IMR-90 (cell line): ENCODE results near the gene SNRPD3. TPM values are rescaled to one million over a fixed set of nuclear protein-coding genes. Genes with fewer than 3 reads are reported as not detected.

Source experiments
- ATAC-seq: fragments of 200-7000 bp; cut with Tn5 transposase; 2 replicates; pipeline ENCODE4 v1.9.1; 2020; ENCODE audit warnings: low read depth, mild to moderate bottlenecking, moderate library complexity
- BruUV-seq: library from RNA; stranded (reverse); fragments of 400-500 nt; replicated peaks from 2 replicates; lab custom pipeline; 2021; lab: Mats Ljungman, UMichigan
- CTCF ChIA-PET: fragments of 300-600 bp; formaldehyde crosslinking; extraction: SDS; loops from one replicate; lab custom pipeline; 2021; ENCODE audit warnings: antibody characterized with exemption; lab: Yijun Ruan, JAX
- POLR2A ChIA-PET: fragments of 300-600 bp; sonication (Branson Sonifier 250); formaldehyde crosslinking; loops from one replicate; lab custom pipeline; 2022; ENCODE audit warnings: antibody characterized with exemption; ENCODE audit not compliant: unreplicated experiment; lab: Charles Lee
- DNase-seq: peaks from one replicate; pipeline ENCODE4 v3.0.0; 2013
- H2AFZ ChIP-seq: replicated peaks from 2 replicates; pipeline ENCODE3; 2013; ENCODE audit warnings: low read length, mild to moderate bottlenecking; ENCODE audit not compliant: poor library complexity
- H2AK5ac ChIP-seq: 2 replicates; pipeline ENCODE4 v1.6.1; 2013; ENCODE audit warnings: low read depth, low read length, inconsistent platforms
- H2AK9ac ChIP-seq: replicated peaks from 2 replicates; pipeline ENCODE3; 2013; ENCODE audit warnings: mild to moderate bottlenecking, low read depth, low read length, moderate library complexity; ENCODE audit not compliant: poor library complexity
- H2BK120ac ChIP-seq: 2 replicates; pipeline ENCODE4 v1.6.1; 2013; ENCODE audit warnings: low read depth, low read length, inconsistent platforms
- H2BK15ac ChIP-seq: 3 replicates; pipeline ENCODE4 v1.6.1; 2013; ENCODE audit warnings: low read depth, low read length, inconsistent platforms
- H2BK20ac ChIP-seq: 2 replicates; pipeline ENCODE4 v1.6.1; 2013; ENCODE audit warnings: low read depth, mild to moderate bottlenecking, inconsistent platforms, low read length, moderate library complexity
- H2BK5ac ChIP-seq: 2 replicates; pipeline ENCODE4 v1.6.1; 2013; ENCODE audit warnings: mild to moderate bottlenecking, low read depth, low read length, inconsistent platforms; ENCODE audit not compliant: poor library complexity, severe bottlenecking
- H3K14ac ChIP-seq: replicated peaks from 2 replicates; pipeline ENCODE4 v1.6.1; 2013; ENCODE audit warnings: low read depth, low read length, inconsistent platforms
- H3K18ac ChIP-seq: 2 replicates; pipeline ENCODE4 v1.6.1; 2013; ENCODE audit warnings: low read depth, low read length, control low read depth
- H3K23ac ChIP-seq: 2 replicates; pipeline ENCODE4 v1.6.1; 2013; ENCODE audit warnings: low read depth, low read length, inconsistent platforms
- H3K27ac ChIP-seq: 2 replicates; pipeline ENCODE4 v1.5.1; 2013; ENCODE audit warnings: mild to moderate bottlenecking, control low read depth, low read length; ENCODE audit not compliant: insufficient read depth
- H3K27me3 ChIP-seq: 2 replicates; pipeline ENCODE4 v1.6.1; 2013; ENCODE audit warnings: low read length; ENCODE audit not compliant: control insufficient read depth, insufficient read depth
- H3K36me3 ChIP-seq: 2 replicates; pipeline ENCODE4 v1.6.1; 2013; ENCODE audit warnings: low read length, mixed read lengths; ENCODE audit not compliant: control insufficient read depth, insufficient read depth
- H3K4ac ChIP-seq: 2 replicates; pipeline ENCODE4 v1.6.1; 2013; ENCODE audit warnings: low read depth, low read length, inconsistent platforms
- H3K4me1 ChIP-seq: 2 replicates; pipeline ENCODE4 v1.6.1; 2013; ENCODE audit warnings: low read length, mixed read lengths; ENCODE audit not compliant: control insufficient read depth, insufficient read depth
- H3K4me2 ChIP-seq: 2 replicates; pipeline ENCODE4 v1.6.1; 2013; ENCODE audit warnings: low read depth, mild to moderate bottlenecking, control low read depth, low read length, moderate library complexity
- H3K4me3 ChIP-seq: 2 replicates; pipeline ENCODE4 v1.5.1; 2013; ENCODE audit warnings: low read depth, mild to moderate bottlenecking, control low read depth, low read length, moderate library complexity; ENCODE audit not compliant: insufficient read depth
- H3K56ac ChIP-seq: 2 replicates; pipeline ENCODE4 v1.6.1; 2013; ENCODE audit warnings: low read length, inconsistent platforms; ENCODE audit not compliant: insufficient read depth; ENCODE audit errors: extremely low read depth
- H3K79me1 ChIP-seq, 2 experiments: 2 replicates each; pipeline ENCODE4 v1.6.1; 2013; ENCODE audit warnings: low read length in 2 of 2, inconsistent platforms in 1 of 2, low read depth in 1 of 2
- H3K9ac ChIP-seq: 2 replicates; pipeline ENCODE4 v1.6.1; 2013; ENCODE audit warnings: low read depth, low read length, control low read depth
- H3K9me1 ChIP-seq: 2 replicates; pipeline ENCODE4 v1.6.1; 2013; ENCODE audit warnings: low read length, inconsistent platforms; ENCODE audit not compliant: insufficient read depth
- H3K9me3 ChIP-seq: 2 replicates; pipeline ENCODE4 v1.6.1; 2013; ENCODE audit warnings: low read length; ENCODE audit not compliant: control insufficient read depth, insufficient read depth
- H4K20me1 ChIP-seq: 2 replicates; pipeline ENCODE4 v1.6.1; 2013; ENCODE audit warnings: low read length, inconsistent platforms; ENCODE audit not compliant: insufficient read depth
- H4K5ac ChIP-seq: 2 replicates; pipeline ENCODE4 v1.6.1; 2013; ENCODE audit warnings: mild to moderate bottlenecking, low read depth, low read length, control low read depth
- H4K8ac ChIP-seq, 2 experiments: 2 replicates each; pipeline ENCODE4 v1.6.1; 2013; ENCODE audit warnings: low read depth in 2 of 2, low read length in 2 of 2, control low read depth in 1 of 2, inconsistent platforms in 1 of 2
- H4K91ac ChIP-seq: 2 replicates; pipeline ENCODE4 v1.6.1; 2013; ENCODE audit warnings: low read depth, low read length, inconsistent platforms; ENCODE audit not compliant: insufficient read depth
- BHLHE40 ChIP-seq: fragments of 150-350 bp; IDR thresholded peaks from 2 replicates; pipeline ENCODE4 v1.6.1; 2016; ENCODE audit warnings: mild to moderate bottlenecking, low read depth, low read length
- CEBPB ChIP-seq: IDR thresholded peaks from 2 replicates; pipeline ENCODE4 v1.6.1; 2012; ENCODE audit warnings: low read depth, low read length, improper control_type of control experiment
- CHD1 ChIP-seq: IDR thresholded peaks from 2 replicates; pipeline ENCODE4 v1.6.1; 2012; ENCODE audit warnings: low read depth, low read length, improper control_type of control experiment
- CTCF ChIP-seq: conservative IDR thresholded peaks from 2 replicates; pipeline ENCODE4 v1.5.1; 2012; ENCODE audit warnings: mild to moderate bottlenecking, low read depth, low read length, improper control_type of control experiment
- ELK1 ChIP-seq: fragments of 150-350 bp; IDR thresholded peaks from 2 replicates; pipeline ENCODE4 v1.6.1; 2016; ENCODE audit warnings: low read depth, mild to moderate bottlenecking, low read length, moderate library complexity, borderline replicate concordance
- FOS ChIP-seq: fragments of 150-350 bp; IDR thresholded peaks from 2 replicates; pipeline ENCODE4 v1.6.1; 2016; ENCODE audit warnings: low read depth, low read length
- MAFK ChIP-seq: IDR thresholded peaks from 2 replicates; pipeline ENCODE4 v1.6.1; 2012; ENCODE audit warnings: low read depth, low read length, improper control_type of control experiment
- MAZ ChIP-seq: IDR thresholded peaks from 2 replicates; pipeline ENCODE4 v1.6.1; 2012; ENCODE audit warnings: low read depth, mild to moderate bottlenecking, low read length, improper control_type of control experiment, moderate library complexity, borderline replicate concordance
- MXI1 ChIP-seq: IDR thresholded peaks from 2 replicates; pipeline ENCODE4 v1.6.1; 2012; ENCODE audit warnings: low read depth, mild to moderate bottlenecking, low read length, moderate library complexity, borderline replicate concordance
- NFE2L2 ChIP-seq: fragments of 150-350 bp; IDR thresholded peaks from 2 replicates; pipeline ENCODE4 v1.6.1; 2016; ENCODE audit warnings: low read depth, mild to moderate bottlenecking, low read length
- POLR2A ChIP-seq: IDR thresholded peaks from 2 replicates; pipeline ENCODE4 v1.6.1; 2012; ENCODE audit warnings: mild to moderate bottlenecking, low read depth, low read length
- RAD21 ChIP-seq: IDR thresholded peaks from 2 replicates; pipeline ENCODE4 v1.6.1; 2012; ENCODE audit warnings: low read length, improper control_type of control experiment
- RCOR1 ChIP-seq: IDR thresholded peaks from 2 replicates; pipeline ENCODE4 v1.6.1; 2012; ENCODE audit warnings: mild to moderate bottlenecking, low read length, improper control_type of control experiment; ENCODE audit not compliant: insufficient replicate concordance
- RFX5 ChIP-seq: IDR thresholded peaks from 2 replicates; pipeline ENCODE4 v1.8.0; 2012; ENCODE audit warnings: low read depth, mild to moderate bottlenecking, low read length, moderate library complexity
- SMC3 ChIP-seq: fragments of 150-350 bp; IDR thresholded peaks from 2 replicates; pipeline ENCODE4 v1.6.1; 2016; ENCODE audit warnings: low read depth, mild to moderate bottlenecking, antibody characterized with exemption, low read length, moderate library complexity
- USF2 ChIP-seq: fragments of 150-350 bp; IDR thresholded peaks from 2 replicates; pipeline ENCODE4 v1.6.1; 2017; ENCODE audit warnings: mild to moderate bottlenecking, antibody characterized with exemption, low read length, low read depth
- WGBS, 2 experiments: methylation state at CpG; one replicate each; pipeline versions ENCODE4 v1.1.5 to v1.1.7; 2013; ENCODE audit warnings: missing lambda C conversion rate in 2 of 2; ENCODE audit not compliant: insufficient read length in 1 of 2; ENCODE audit errors: extremely low coverage in 2 of 2; 5-methylcytosine and 5-hydroxymethylcytosine counted together
- dilution Hi-C: fragments of 300-500 bp; cut with HindIII; formaldehyde crosslinking; loops from one replicate; pipeline ENCODE4 v1.14.3; 2018; ENCODE audit warnings: low sequenced_read_pairs; ENCODE audit not compliant: unreplicated experiment
- in situ Hi-C: fragments of 300-500 bp; cut with MboI; formaldehyde crosslinking; loops from 3 replicates; pipeline ENCODE4 v1.14.3; 2019; ENCODE audit warnings: low sequenced_read_pairs, inconsistent platforms, mixed read lengths
- intact Hi-C: fragments of 100-400 bp; cut with micrococcal nuclease; formaldehyde crosslinking; loops from 2 replicates; pipeline ENCODE4 v1.10.0; 2022
- polyA plus RNA-seq, 3 experiments: library from polyadenylated mRNA; depleted of rRNA; stranded (reverse); fragments of >200 nt; gene quantifications; 2 replicates each; pipeline ENCODE4 v1.2.3, GENCODE V29; 2012; ENCODE audit warnings: low replicate concordance in 1 of 3
- total RNA-seq: library from RNA; depleted of rRNA; stranded (reverse); fragments of >200 nt; gene quantifications from 2 replicates; pipeline ENCODE4 v1.2.3, GENCODE V29; 2012

Gene SNRPD3
- total and polyA plus RNA-seq, 2 of the 4 experiments (the other 2 are of a cell fraction), result 158 to 283 TPM

GRCh38 chr22:24590596-24591173 is 34.9 kb downstream of the SNRPD3 start:
- Histone ChIP-seq H3K9ac (no peak overlapping the region), H3K56ac (no peak overlapping the region), H4K91ac (no peak overlapping the region), H3K27me3 (no peaks in the 10 kb centered on the region), H3K14ac (no peak overlapping the region), H3K4ac (no peak overlapping the region), H3K9me3 (no peaks in the 10 kb centered on the region), H3K18ac (no peak overlapping the region), H2AK9ac (peak overlapping the region; percentile 65), H2AK5ac (no peak overlapping the region), H2BK15ac (no peak overlapping the region), H3K9me1 (peaks cover 11% of the 10 kb centered on the region), H4K8ac (no peak overlapping the region), H4K20me1 (no peaks in the 10 kb centered on the region), H3K4me2 (no peak overlapping the region), H3K27ac (no peak overlapping the region), H3K4me3 (no peak overlapping the region), H3K36me3 (peaks cover 23% of the 10 kb centered on the region; the same call in 1 of the 2 replicates), H3K79me1 (peaks cover 0 to 8% of the 10 kb centered on the region in 2 experiments; a peak in 2 of 4 replicates), H4K5ac (no peak overlapping the region), H2AFZ (no peak overlapping the region), H2BK120ac (no peak overlapping the region), H2BK5ac (no peak overlapping the region), H2BK20ac (no peak overlapping the region), H3K23ac (no peak overlapping the region), H3K4me1 (no peaks in the 10 kb centered on the region)
- in situ Hi-C loops (no loop called here), dilution Hi-C loops (no loop called here), intact Hi-C loops (no loop called here)
- BruUV-seq, result no TSS peak
- no peak for ATAC-seq
- TF ChIP-seq BHLHE40, result no peak
- no peak for TF ChIP-seq ELK1
- no peak for TF ChIP-seq POLR2A
- TF ChIP-seq SMC3, result no peak
- TF ChIP-seq USF2, result no peak
- no peak for TF ChIP-seq RAD21
- no peak for TF ChIP-seq MXI1
- TF ChIP-seq CEBPB, result no peak
- no peak for TF ChIP-seq RFX5
- no peak for TF ChIP-seq FOS
- no peak for TF ChIP-seq RCOR1
- TF ChIP-seq CTCF, result no peak
- TF ChIP-seq MAZ, result no peak
- no peak for TF ChIP-seq CHD1
- no peak for TF ChIP-seq NFE2L2
- no peak for TF ChIP-seq MAFK
- POLR2A ChIA-PET, result no interaction called here
- CTCF ChIA-PET, result no interaction called here
- WGBS, 2 experiments, result 96% methylated on average over 8 of the region's 12 CpGs; no CpG with 5 or more reads in 1 of the 2 experiments
- no peak for DNase-seq
